ELF-1 (cell line): Measurements from ENCODE around the gene MXD4.
"Not testable (repeated sequence)": the region's sequence is repeated elsewhere in the genome, so short reads cannot be mapped to it uniquely, and the experiment has no call there.

ENCODE experiments used
- DNase-seq: peaks from one replicate; pipeline ENCODE4 v3.0.0-alpha.2; 2016; ENCODE audit warnings: low read depth, low spot score

MXD4 gene

DNA sequence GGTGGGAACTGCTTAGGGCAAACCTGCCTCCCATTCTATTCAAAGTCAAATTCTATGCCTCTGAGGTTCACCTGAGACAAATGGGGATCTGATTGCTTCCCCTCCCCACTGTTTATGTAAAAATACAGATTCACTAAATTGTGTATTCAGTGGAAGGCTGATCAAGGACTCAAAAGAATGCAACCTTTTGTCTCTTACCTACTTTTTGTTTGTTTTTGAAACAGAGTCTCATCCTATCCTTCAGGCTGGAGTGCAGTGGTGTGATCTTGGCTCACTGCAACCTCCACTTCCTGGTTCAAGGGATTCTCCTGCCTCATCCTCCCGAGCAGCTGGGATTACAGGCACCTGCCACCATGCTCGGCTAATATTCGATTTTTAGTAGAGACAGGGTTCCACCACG, 40.5 kb downstream of the MXD4 start:
- peak; percentile 78 for DNase-seq

DNA sequence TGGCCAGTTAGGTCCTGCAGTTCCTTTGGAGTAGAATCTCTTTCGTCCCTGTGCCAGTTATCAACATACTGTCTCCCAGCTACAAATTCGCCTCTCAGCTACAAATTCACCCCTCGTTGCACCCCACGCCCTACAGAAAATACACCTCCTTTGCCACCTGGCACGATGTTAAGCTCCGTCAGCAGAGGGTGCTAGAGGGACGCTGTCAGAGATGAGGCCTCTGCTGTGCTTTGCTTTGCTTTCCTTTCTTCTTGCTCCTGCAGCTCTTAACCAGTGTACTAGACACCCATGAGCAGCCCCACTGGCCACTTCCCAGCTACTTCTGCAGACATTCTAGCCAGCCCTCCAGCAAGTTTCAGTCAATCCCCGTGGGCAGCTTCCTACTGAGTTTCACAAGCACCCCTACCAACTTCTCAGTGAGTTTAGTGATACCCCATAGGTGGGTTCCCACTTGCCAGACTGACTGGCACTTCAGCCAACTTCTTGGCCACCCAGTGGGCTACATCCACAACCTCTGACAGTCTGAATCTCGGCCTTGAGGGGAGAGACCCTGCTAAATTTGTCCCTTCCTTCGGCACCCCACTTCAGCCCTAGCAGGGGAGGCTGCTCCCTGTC, 41.8 kb downstream of the MXD4 start:
- DNase-seq: peak; percentile 81

DNA sequence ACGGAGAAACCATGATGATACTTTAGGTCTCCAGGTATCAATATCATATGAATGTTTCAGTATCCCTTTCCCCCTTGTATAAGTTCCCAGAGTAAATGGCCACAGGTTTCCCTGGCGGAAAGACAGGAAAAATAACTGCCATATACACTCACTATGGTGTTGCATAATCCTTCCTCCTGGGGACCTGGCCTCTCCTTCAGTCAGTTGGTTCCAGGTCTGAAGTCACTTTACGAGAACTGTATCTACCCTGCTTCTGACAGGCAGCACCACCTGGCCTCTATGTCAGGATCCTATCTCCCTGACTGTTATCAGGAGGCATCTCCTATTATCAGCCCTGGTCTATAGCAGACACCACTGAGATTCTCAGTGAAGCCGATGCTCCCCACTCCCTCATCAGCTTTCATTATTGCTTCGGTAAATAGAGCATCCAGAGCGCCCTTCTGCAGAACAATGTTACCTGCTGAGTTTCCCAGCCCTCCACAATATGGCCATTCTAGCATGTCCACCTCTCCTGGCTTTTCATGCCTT, 42.6 kb downstream of the MXD4 start:
- DNase-seq: no peak

DNA sequence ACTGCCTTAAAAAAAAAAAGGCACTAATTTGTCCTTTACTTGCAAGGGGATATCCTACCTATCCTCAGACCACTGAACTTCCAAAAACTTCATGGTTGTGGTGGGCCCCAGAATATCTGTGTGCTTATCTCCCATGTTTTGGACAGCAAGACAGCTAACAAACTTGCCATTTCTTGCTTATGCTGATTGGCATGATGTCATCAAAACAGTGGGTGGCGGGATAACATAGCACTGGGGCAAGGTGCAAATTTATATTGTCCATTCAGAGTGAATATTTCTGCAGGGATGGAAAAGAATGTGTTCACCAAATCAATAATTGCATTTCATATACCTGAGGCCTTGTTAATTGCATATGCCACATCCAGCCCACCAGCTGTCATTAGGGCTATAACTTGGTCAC, 43.5 kb downstream of the MXD4 start:
- no peak for DNase-seq

DNA sequence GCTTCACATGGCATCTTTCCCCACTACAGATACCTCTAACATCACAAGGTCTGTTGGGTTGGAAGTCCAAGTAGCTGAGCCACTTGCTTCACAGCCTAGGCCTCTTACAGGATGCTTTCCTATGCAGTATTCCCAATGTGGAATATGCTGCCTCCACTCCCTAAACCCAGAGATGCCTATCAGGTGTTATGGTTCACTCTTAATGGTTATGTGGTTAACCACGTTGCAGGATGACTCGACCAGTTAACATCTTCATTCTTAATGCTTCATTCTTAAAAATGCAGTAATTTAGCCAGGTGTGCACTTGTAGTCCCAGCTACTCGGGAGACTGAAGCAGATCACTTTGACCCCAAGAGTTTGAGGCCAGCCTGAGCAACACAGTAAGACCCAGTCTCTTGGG, 44.2 kb downstream of the MXD4 start:
- DNase-seq: no peak

DNA sequence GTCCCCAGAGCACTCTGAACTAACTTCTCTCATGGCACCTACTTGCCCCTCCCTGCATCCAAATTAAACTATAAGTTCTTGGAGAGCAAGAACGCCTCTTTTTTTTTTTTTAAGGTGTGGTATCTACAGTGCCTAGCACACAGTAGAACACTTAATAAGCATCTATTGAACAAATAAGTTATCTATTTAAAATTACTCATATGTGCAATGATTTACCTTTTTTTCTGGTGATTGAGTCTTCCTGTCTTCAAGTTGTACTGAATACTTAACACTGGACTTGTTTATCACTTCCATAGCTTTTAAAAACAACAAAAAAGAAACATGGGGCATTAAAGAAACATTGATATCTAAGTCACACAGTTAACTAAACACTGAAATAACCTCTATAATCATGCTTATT, 49.1 kb downstream of the MXD4 start:
- no peak for DNase-seq

DNA sequence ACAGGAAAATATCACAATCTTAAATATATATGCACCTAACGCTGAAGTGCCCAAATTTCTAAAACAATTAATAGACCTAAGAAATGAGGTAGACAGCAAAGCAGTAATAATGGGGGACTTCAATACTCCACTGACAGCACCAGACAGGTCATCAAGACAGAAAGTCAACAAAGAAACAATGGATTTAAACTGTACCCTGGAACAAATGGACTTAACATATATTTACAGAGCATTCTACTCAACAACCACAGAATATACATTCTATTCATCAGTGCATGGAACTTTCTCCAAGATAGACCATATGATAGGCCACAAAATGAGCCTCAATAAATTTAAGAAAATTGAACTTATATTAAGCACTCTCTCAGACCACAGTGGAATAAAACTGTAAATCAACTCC, 59.1 kb downstream of the MXD4 start:
- DNase-seq: not testable (repeated sequence)
